Fibroblast of lung (primary cell): Measurements from ENCODE around the gene NDFIP2.

ENCODE experiments used
- CTCF ChIP-seq, 2 donors: IDR thresholded peaks in 1 of 2; conservative IDR thresholded peaks in 1 of 2; 1 replicate in 1 of 2; 2 replicates in 1 of 2; pipeline ENCODE4 v1.5.1; 2011 to 2012; ENCODE audit warnings: low read length in 2 of 2, control low read depth in 1 of 2, inconsistent platforms in 1 of 2, low read depth in 1 of 2, mild to moderate bottlenecking in 1 of 2
- EZH2 ChIP-seq: IDR thresholded peaks from 2 replicates; pipeline ENCODE4 v1.5.1; 2012; ENCODE audit warnings: low read length, control low read depth, mild to moderate bottlenecking; ENCODE audit errors: missing control alignments

- TF ChIP-seq CTCF (conservative IDR thresholded peaks at IDR 0.05 in 1 of 2, IDR thresholded peaks at IDR 0.05 in 1 of 2; ENCODE audit: low read depth in 1 of 2, low read length in 2 of 2) = no peak
- TF ChIP-seq EZH2 = no peak
Measured at GRCh38 chr13:79497852-79498251, 16.9 kb downstream of the NDFIP2 start.
